B cell (primary cell): Measurements from ENCODE around the gene LYSMD3. TPM values are rescaled to one million over a fixed set of nuclear protein-coding genes. Genes with fewer than 3 reads are reported as not detected.

Experiments used
- ATAC-seq: fragments of 200-7000 bp; cut with Tn5 transposase; one replicate; pipeline ENCODE4 v1.10.0; 2021; ENCODE audit warnings: low read depth, mild to moderate bottlenecking, moderate number of reproducible peaks, moderate library complexity
- CTCF ChIA-PET: fragments of 350-600 bp; sonication (Branson Sonifier 250); formaldehyde crosslinking; loops from one replicate; lab custom pipeline; 2021; ENCODE audit warnings: antibody characterized with exemption, inconsistent platforms; lab: Charles Lee
- POLR2A ChIA-PET: fragments of 350-600 bp; sonication (Branson Sonifier 250); formaldehyde crosslinking; loops from one replicate; lab custom pipeline; 2021; ENCODE audit warnings: antibody characterized with exemption; lab: Charles Lee
- DNase-seq: peaks from one replicate; pipeline ENCODE4 v3.0.0; 2013
- H2AFZ ChIP-seq: 2 replicates; pipeline ENCODE4 v1.6.1; 2012; ENCODE audit warnings: mild to moderate bottlenecking, low read depth, low read length; ENCODE audit not compliant: insufficient read depth, poor library complexity, severe bottlenecking
- H3K27ac ChIP-seq, 2 donors: 1 replicate in 1 of 2; 2 replicates in 1 of 2; pipeline ENCODE4 v1.5.1; 2012 to 2013; ENCODE audit warnings: low read length in 2 of 2, mild to moderate bottlenecking in 2 of 2, moderate library complexity in 1 of 2
- H3K27me3 ChIP-seq, 4 experiments: fragments of 200-600 bp in 1 of 4; sonication (generic) in 1 of 4; replicated peaks in 1 of 4; 1 replicate in 2 of 4; 2 replicates in 2 of 4; pipeline versions ENCODE4 v1.6.1 to v1.7.0; 2013 to 2016; ENCODE audit warnings: low read length in 3 of 4, mild to moderate bottlenecking in 2 of 4, mixed read lengths in 1 of 4, moderate library complexity in 1 of 4; ENCODE audit not compliant: insufficient read depth in 4 of 4, control insufficient read depth in 3 of 4; ENCODE audit errors: control extremely low read depth in 1 of 4
- H3K36me3 ChIP-seq, 2 experiments: replicated peaks in 1 of 2; 1 replicate in 1 of 2; 2 replicates in 1 of 2; pipeline versions ENCODE4 v1.6.1 to v1.7.1; 2013; ENCODE audit warnings: low read length in 1 of 2; ENCODE audit not compliant: insufficient read depth in 2 of 2, control insufficient read depth in 1 of 2; ENCODE audit errors: control extremely low read depth in 1 of 2, extremely low read depth in 1 of 2
- H3K4me1 ChIP-seq, 2 donors: fragments of 200-600 bp in 1 of 2; sonication (generic) in 1 of 2; 1 replicate in 1 of 2; 2 replicates in 1 of 2; pipeline versions ENCODE4 v1.5.1 to v1.6.1; 2013 to 2017; ENCODE audit warnings: low read length in 2 of 2; ENCODE audit not compliant: control insufficient read depth in 2 of 2, insufficient read depth in 2 of 2
- H3K4me2 ChIP-seq: replicated peaks from 2 replicates; pipeline ENCODE3; 2012; ENCODE audit warnings: mild to moderate bottlenecking, low read depth, low read length; ENCODE audit not compliant: poor library complexity, severe bottlenecking
- H3K4me3 ChIP-seq, 5 experiments: fragments of 200-600 bp in 1 of 5; sonication (generic) in 1 of 5; 1 replicate in 3 of 5; 2 replicates in 2 of 5; pipeline versions ENCODE4 v1.5.1 to v1.7.0; 2011 to 2016; ENCODE audit warnings: low read length in 4 of 5, mild to moderate bottlenecking in 4 of 5, low read depth in 2 of 5, control low read depth in 1 of 5, moderate library complexity in 1 of 5; ENCODE audit not compliant: insufficient read depth in 1 of 5; ENCODE audit errors: control extremely low read depth in 1 of 5, extremely low read depth in 1 of 5
- H3K79me2 ChIP-seq: fragments of 200-600 bp; sonication (generic); one replicate; pipeline ENCODE4 v1.6.0; 2016; ENCODE audit warnings: low read length; ENCODE audit not compliant: control insufficient read depth, insufficient read depth
- H3K9ac ChIP-seq: fragments of 200-600 bp; sonication (generic); 2 replicates; pipeline ENCODE4 v1.6.1; 2017; ENCODE audit warnings: mild to moderate bottlenecking, low read length, moderate library complexity
- H3K9me3 ChIP-seq, 3 donors: one replicate each; pipeline versions ENCODE4 v1.6.1 to v1.7.1; 2013; ENCODE audit warnings: low read length in 2 of 3; ENCODE audit not compliant: control insufficient read depth in 2 of 3, insufficient read depth in 1 of 3; ENCODE audit errors: control extremely low read depth in 1 of 3
- H4K20me1 ChIP-seq: 2 replicates; pipeline ENCODE4 v1.6.0; 2012; ENCODE audit warnings: mild to moderate bottlenecking, low read length; ENCODE audit not compliant: insufficient read depth, control insufficient read depth, poor library complexity, severe bottlenecking
- H3K27ac Mint-ChIP-seq: one replicate; pipeline ENCODE4 v1.8.0; 2021; ENCODE audit warnings: mixed read lengths
- H3K27me3 Mint-ChIP-seq: one replicate; pipeline ENCODE4 v1.8.0; 2021; ENCODE audit warnings: mixed read lengths
- H3K4me1 Mint-ChIP-seq: one replicate; pipeline ENCODE4 v1.8.0; 2021; ENCODE audit warnings: mixed read lengths
- H3K4me3 Mint-ChIP-seq: one replicate; pipeline ENCODE4 v1.8.0; 2021; ENCODE audit warnings: mixed read lengths
- H3K9me3 Mint-ChIP-seq: one replicate; pipeline ENCODE4 v1.8.0; 2022; ENCODE audit warnings: mixed read lengths; ENCODE audit not compliant: insufficient read depth
- EZH2 ChIP-seq: IDR thresholded peaks from 2 replicates; pipeline ENCODE4 v1.6.1; 2012; ENCODE audit warnings: borderline replicate concordance, low read depth, mild to moderate bottlenecking, moderate library complexity, low read length; ENCODE audit not compliant: insufficient read depth, poor library complexity, severe bottlenecking
- WGBS: methylation state at CpG from one replicate; pipeline ENCODE4 v1.1.5; 2013; ENCODE audit warnings: missing lambda C conversion rate; ENCODE audit not compliant: insufficient coverage; 5-methylcytosine and 5-hydroxymethylcytosine counted together
- intact Hi-C: fragments of 100-400 bp; cut with micrococcal nuclease; formaldehyde crosslinking; loops from one replicate; pipeline ENCODE4 v1.10.0; 2022
- polyA plus RNA-seq: library from polyadenylated mRNA; depleted of rRNA; stranded (reverse); fragments of >200 nt; gene quantifications from 2 replicates; pipeline ENCODE4 v1.2.3, GENCODE V29; 2012
- total RNA-seq, 2 donors: library from RNA; stranded (reverse); fragments of 120-200 nt in 1 of 2; gene quantifications; 1 replicate in 1 of 2; 2 replicates in 1 of 2; pipeline versions ENCODE4 v1.2.3 to v1.2.4, GENCODE V29; 2013 to 2022
- TF ChIP-seq, protein P1 (sequence below): fragments of 200-600 bp; IDR thresholded peaks from one replicate; pipeline ENCODE4 v1.8.0; 2022; ENCODE audit warnings: antibody characterized with exemption, mild to moderate bottlenecking

The LYSMD3 gene
- total and polyA plus RNA-seq, 2 donors (not counting 1 experiment from before 2014, with no cell fraction given), result 6.0 to 25.2 TPM

DNA sequence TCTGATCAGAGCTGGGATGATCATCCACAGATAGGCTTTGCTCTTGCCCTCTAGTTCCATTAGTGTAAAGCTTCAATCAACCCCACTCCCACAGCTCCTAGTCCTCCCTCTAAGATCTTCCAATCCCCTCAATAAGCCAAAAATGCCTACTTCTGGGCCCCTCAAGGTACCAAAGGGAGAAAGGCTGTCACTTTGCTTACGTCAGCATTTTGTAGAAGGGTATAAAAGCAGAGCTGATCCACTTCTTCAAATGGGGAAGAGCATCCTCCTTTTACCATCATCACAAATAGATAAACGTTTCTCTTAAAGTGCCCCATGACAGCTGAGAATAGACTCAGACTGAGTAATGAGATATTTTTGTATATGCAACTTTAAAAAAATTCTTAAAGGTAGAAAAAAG is 16.1 kb upstream of the LYSMD3 start:
- Histone ChIP-seq H3K36me3 (no peaks in the 10 kb centered on the region), H3K4me1 (no peaks in the 10 kb centered on the region), H3K4me2 (no peak overlapping the region), H3K4me3 (no peak overlapping the region), H2AFZ (no peak overlapping the region), H3K9ac (no peak overlapping the region), H3K79me2 (no peaks in the 10 kb centered on the region), H4K20me1 (no peaks in the 10 kb centered on the region), H3K27ac (no peak overlapping the region), H3K9me3 (no peaks in the 10 kb centered on the region), H3K27me3 (peaks cover 0 to 29% (median 17%) of the 10 kb centered on the region in 4 experiments)
- Mint-ChIP-seq H3K4me1 (no peaks in the 10 kb centered on the region), H3K27me3 (peaks cover 47% of the 10 kb centered on the region), H3K9me3 (no peaks in the 10 kb centered on the region), H3K4me3 (no peak overlapping the region), H3K27ac (no peak overlapping the region)
- POLR2A ChIA-PET, result no interaction called here
- CTCF ChIA-PET, result no interaction called here
- DNase-seq, result no peak
- TF ChIP-seq EZH2, result no peak
- TF ChIP-seq, protein P1, sequence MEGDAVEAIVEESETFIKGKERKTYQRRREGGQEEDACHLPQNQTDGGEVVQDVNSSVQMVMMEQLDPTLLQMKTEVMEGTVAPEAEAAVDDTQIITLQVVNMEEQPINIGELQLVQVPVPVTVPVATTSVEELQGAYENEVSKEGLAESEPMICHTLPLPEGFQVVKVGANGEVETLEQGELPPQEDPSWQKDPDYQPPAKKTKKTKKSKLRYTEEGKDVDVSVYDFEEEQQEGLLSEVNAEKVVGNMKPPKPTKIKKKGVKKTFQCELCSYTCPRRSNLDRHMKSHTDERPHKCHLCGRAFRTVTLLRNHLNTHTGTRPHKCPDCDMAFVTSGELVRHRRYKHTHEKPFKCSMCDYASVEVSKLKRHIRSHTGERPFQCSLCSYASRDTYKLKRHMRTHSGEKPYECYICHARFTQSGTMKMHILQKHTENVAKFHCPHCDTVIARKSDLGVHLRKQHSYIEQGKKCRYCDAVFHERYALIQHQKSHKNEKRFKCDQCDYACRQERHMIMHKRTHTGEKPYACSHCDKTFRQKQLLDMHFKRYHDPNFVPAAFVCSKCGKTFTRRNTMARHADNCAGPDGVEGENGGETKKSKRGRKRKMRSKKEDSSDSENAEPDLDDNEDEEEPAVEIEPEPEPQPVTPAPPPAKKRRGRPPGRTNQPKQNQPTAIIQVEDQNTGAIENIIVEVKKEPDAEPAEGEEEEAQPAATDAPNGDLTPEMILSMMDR, result no peak
- no CpG with 5 or more reads among the region's 2 CpGs for WGBS
- intact Hi-C loops, result no loop called here
- no peak for ATAC-seq

DNA sequence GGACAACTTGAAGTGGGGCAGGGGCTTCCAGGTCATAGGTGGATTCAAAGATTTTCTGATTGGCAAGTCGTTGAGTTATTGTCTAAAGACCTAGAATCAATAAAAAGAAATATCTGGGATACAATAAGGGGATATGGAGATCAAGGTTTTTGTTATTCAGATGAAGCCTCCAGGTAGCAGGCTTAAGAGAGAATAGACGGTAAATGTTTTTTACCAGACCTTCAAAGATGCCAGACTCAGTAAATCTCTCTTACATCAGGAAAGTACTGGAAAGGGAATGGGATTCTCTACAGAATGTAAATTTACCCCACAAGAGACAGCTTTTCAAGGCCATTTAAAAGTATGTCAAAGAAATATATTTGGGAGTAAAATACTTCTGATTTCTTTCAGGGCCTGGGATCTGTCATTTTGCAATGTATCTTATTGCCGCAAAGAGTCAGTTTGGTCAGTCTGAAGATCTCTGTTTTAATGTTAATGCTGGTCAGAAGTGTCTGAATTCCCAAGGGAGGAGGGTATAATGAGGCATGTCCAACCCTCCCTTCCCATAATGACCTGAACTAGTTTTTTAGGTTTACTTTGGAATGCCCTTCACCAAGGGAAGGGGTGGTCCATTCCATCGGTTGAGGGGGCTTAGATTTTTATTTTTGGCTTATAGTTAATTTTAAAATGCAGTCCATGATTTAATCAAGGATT is 13.6 kb upstream of the LYSMD3 start:
- Histone ChIP-seq H3K9ac (no peak overlapping the region), H3K4me2 (no peak overlapping the region), H3K36me3 (no peaks in the 10 kb centered on the region), H2AFZ (no peak overlapping the region), H3K79me2 (no peaks in the 10 kb centered on the region), H3K27me3 (peaks cover 0 to 25% (median 15%) of the 10 kb centered on the region in 4 experiments), H3K9me3 (no peaks in the 10 kb centered on the region), H4K20me1 (no peaks in the 10 kb centered on the region), H3K4me1 (no peaks in the 10 kb centered on the region), H3K4me3 (no peak overlapping the region), H3K27ac (no peak overlapping the region)
- no peak overlapping the region for H3K27ac Mint-ChIP-seq
- peaks cover 44% of the 10 kb centered on the region for H3K27me3 Mint-ChIP-seq
- H3K4me1 Mint-ChIP-seq, result no peaks in the 10 kb centered on the region
- no peak for DNase-seq
- no peaks in the 10 kb centered on the region for H3K9me3 Mint-ChIP-seq
- POLR2A ChIA-PET, result no interaction called here
- intact Hi-C loops, result no loop called here
- ATAC-seq, result no peak
- TF ChIP-seq, protein P1, result no peak
- no peak for TF ChIP-seq EZH2
- CTCF ChIA-PET, result no interaction called here
- no peak overlapping the region for H3K4me3 Mint-ChIP-seq
- WGBS, result no CpG with 5 or more reads among the region's 4 CpGs
